DMS79 treated with DMSO at 0.1 percent for 48 hours (cell line): ENCODE results near the gene KRTDAP.
A peak's percentile ranks its signal among the peaks of the same experiment; 100 is the strongest.

Source experiments
- DNase-seq: peaks from one replicate; lab custom pipeline; 2025; lab: John Stamatoyannopoulos, UW

KRTDAP gene

GRCh38 chr19:35451338-35452096, 38.7 kb downstream of the KRTDAP start:
- no peak for DNase-seq

- DNase-seq = peak; percentile 68
These were observed 40.8 kb downstream of the KRTDAP start for GRCh38 chr19:35449359-35450043.

- no peak for DNase-seq
These were observed 42.4 kb downstream of the KRTDAP start, which contains the start of gene FFAR2 for GRCh38 chr19:35447606-35448469. TSS of gene FFAR2 (plus strand) at chr19:35448257. CDS start at chr19:35449715, 1,458 bp downstream.

GRCh38 chr19:35445826-35446593, 44.3 kb downstream of the KRTDAP start:
- no peak for DNase-seq

- DNase-seq = no peak
These were observed 45.5 kb downstream of the KRTDAP start for GRCh38 chr19:35444735-35445134.

GRCh38 chr19:35442091-35442490, 48.2 kb downstream of the KRTDAP start:
- no peak for DNase-seq

- DNase-seq = no peak
These were observed 50.3 kb downstream of the KRTDAP start for GRCh38 chr19:35439921-35440320.

- no peak for DNase-seq
These were observed 51.7 kb downstream of the KRTDAP start for GRCh38 chr19:35438527-35438926.

- DNase-seq = no peak
These were observed 52.2 kb downstream of the KRTDAP start for GRCh38 chr19:35438096-35438495.

GRCh38 chr19:35437406-35437951, 52.8 kb downstream of the KRTDAP start:
- no peak for DNase-seq
